ENCODE data around the gene RHD.

GRCh38 chr1:25253911-25254310 is 18.4 kb upstream of the RHD start:
- TF ChIP-seq CTCF (IDR thresholded peaks at IDR 0.05; ENCODE audit: low read length) (no peak), EZH2 (IDR thresholded peaks at IDR 0.05; ENCODE audit: borderline replicate concordance, low read length) (no peak)
